Hematopoietic multipotent progenitor cell treated with erythropoietin and hydrocortisone succinate and interleukin-3 and kit ligand, for 17 days (in vitro differentiated cells): Measurements from ENCODE around the gene UCHL5.

ENCODE experiments used
- DNase-seq: peaks from one replicate; pipeline ENCODE4 v3.0.0-alpha.2; 2015; ENCODE audit warnings: low spot score

Gene UCHL5, protein sequence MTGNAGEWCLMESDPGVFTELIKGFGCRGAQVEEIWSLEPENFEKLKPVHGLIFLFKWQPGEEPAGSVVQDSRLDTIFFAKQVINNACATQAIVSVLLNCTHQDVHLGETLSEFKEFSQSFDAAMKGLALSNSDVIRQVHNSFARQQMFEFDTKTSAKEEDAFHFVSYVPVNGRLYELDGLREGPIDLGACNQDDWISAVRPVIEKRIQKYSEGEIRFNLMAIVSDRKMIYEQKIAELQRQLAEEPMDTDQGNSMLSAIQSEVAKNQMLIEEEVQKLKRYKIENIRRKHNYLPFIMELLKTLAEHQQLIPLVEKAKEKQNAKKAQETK

DNA sequence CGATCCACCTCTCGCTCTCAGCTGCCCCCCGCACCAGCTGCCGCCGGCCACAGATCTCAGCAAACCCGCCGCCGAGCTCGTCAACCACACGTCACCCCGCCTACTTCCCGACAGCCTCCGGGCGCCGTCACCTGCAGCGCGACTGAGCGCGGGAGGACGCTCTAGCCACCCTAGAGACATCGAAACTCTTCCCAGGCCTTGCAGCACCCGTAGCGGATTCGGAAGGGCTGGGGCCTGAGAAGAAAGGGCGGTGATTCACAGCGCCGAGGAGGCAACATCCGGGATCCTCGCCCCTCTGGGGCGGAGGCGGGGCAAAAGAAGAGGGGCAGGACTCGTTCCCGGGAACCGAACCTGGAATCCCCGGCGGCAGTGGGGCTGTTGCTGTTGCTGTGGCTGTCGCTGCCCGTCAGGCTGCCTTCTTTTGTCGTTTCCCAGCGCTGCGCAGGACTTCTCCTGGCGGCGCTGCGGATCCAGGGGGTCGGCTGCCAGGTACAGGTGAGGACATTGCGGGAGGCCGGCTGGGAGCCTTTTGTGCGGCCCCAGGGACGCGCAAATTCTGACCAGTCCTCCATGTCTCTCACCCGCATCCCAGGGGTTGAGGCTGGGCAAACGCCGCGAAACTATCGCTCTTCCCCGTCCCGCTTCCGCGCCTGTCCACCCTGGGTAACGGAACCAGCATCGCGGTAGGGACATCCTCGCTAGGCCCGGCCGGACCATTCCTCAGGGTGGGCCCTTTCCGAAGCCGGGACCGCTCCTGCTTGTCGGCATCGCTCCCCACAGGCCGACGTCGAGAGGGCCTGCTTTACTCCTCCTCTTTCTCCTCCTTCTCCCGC, at the start of gene UCHL5, which contains the start of gene RO60:
Gene UCHL5, minus strand, starts transcription at position 79 of the 833 bp plus-strand sequence. CDS start 100 bp downstream, outside the sequence.
Gene RO60, plus strand, starts transcription at position 331 of the 833 bp plus-strand sequence. CDS start 9,443 bp downstream, outside the sequence.
- peak; percentile 93 for DNase-seq

DNA sequence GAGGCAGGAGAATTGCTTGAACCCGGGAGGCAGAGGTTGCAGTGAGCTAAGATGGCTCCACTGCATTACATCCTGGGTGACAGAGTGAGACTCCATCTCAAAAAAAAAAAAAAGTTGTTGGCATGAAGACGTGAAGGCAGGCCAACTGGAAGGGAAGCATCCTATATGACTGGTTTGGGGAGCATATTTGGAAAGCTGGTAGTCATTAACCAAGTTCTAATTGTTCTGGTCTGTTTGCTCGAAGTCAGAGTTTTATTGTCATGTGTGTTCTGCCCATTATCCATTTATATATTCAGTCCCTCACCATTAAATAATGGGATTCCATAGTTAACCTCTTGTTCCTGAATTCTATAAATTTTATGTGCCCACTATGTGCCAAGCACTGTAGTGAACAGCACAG, 49.3 kb upstream of the UCHL5 start:
- no peak for DNase-seq

DNA sequence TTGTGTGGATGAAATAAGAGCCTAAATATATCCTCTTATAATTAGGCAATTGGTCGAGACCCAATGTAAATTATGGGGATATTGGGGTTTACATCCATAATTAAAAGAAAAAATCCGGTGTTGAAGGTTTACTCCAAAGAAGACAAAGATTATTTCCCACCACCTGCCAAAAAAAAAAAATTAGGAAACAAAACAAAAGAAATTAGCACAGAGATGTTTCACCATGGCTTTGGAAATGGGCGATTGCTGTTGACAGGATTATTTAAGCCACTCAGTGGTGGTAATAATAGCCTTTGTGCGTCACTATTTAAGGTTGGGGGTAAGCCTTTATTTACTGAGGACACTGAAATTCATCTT, 46.6 kb upstream of the UCHL5 start:
- DNase-seq = no peak

DNA sequence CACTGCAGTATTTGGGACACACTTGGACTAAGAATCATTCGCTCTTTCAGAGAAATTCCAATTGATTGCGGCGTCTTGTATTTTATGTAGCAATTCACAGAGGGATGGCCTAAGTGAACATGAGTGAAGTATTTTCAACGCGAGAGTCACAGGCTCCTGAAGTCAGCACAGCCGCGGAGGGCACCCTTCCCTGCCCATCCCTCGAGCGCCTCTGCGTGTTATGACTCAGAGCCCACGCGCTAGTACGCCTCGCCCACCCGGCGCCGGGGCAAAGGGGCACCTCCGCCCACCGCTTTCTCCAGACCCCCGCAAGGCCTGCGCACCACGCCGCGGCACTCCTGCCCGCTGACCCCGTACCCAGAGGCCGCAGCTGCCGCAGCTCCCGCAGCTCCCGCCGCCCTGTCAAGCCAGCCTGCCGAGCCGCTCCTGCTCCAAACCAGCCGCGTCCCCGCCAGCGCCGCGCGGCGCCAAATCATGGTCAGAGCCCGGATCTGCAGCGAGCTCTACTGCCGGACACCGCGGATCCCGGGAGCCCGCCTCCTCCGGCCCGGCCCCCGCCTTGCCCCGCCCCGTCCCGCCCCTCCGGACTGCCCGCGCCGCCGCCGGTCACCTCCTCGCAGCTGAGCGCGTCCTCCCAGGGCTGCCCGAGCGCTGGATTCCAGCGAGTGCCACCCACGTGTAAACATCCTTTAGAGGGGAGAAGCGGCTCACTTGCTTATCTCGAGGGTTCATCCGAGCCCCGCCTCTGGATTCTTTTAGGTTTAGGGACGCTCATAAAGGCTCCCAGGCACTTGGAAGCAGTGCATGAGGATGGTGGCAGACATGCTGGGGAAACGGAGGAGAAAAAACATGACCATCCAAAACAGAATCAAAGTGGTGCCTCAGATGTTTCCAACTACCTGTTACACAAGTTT, 46.0 kb upstream of the UCHL5 start, which contains the start of gene GLRX2:
Gene GLRX2, minus strand, starts transcription at position 508 of the 914 bp plus-strand sequence. Its CDS starts 32 bp downstream, at position 476.
- peak; percentile 85 for DNase-seq

DNA sequence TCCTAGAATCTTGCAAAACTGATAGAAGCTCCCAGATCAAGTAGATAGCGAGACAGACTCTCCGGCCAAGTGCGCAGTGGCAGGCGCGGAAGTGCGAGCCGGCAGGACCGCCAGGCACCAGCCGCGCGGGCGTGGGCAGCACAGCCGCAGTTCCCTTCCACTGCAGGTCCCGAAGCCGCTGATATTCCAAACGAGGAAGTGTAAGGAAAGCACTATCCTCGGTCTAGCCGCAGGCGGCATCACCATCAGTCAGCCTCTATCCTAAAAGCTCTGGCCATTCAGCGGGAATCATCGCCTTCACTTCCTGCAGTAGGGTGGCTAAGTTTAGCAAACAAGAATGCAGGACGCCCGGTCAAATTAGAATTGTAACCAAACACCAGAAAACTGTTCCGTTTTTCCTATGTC, 45.3 kb upstream of the UCHL5 start:
- peak; percentile 41 for DNase-seq

DNA sequence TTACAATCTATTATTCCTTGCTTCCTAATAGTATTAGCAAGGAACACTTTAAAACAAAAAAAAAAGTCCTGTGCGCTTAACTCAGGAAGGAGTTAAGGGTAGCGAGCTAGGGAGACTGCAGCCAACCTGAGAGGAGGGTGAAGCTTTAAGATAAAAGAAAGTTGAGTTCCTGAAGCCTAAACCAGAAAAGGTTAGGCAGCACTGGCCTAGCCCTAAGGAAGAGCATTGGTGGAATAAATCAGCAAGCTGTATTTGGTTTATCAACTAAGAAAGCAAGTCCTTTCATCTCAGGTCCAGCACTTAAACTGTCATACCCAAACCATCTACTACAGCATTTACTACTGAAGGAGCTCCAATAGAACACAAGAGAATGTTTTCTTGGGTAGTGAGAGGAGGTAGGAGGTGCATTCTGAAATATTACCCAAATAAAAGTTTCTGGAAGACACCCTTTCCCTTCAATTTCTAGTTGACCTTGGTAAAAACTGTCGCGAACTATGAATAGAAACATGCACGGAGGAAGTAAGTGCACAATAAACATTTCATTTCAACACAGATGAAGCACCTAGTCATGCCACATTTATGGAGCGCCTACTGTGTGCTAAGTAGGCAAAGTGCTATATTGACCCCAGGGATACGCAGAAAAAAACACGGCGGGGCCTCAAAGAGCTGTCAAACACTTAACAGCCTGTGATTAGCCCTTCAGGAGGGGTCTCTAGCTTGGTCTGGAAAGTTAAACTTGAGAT, 44.8 kb upstream of the UCHL5 start:
- DNase-seq = peak; percentile 12

DNA sequence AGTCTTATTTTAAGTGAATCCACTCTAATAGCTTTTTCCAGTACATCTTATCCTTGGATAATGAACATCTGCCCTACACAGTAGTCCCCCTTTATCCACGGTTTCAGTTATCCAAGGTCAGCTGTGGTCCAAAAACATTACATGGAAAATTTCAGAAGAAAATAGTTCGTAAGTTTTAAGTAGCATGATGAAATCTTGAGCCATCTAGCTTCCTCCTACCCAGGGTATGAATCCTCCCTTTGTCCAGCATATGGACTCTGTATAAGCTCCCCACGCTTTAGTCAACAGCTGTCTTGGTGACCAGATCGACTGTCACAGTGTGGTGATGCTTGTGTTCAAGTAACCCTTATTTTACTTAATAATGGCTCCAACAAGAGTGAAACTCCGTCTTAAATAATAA, 43.5 kb upstream of the UCHL5 start:
- DNase-seq = no peak

DNA sequence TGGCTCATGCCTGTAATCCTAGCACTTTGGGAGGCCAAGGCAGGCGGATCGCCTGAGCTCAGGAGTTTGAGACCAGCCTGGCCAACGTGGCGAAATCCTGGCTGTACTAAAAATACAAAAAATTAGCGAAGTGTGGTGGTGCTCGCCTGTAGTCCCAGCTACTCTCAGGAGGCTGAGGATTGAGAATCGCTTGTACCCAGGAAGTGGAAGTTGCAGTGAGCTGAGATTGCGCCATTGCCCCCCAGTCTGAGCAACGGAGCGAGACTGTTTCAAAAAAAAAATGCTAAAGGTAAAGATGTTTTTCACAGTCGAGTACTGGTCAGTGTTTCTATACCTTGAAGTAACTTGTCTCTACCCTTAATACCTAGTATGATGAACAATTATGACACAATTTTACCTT, 35.0 kb upstream of the UCHL5 start:
- no peak for DNase-seq

DNA sequence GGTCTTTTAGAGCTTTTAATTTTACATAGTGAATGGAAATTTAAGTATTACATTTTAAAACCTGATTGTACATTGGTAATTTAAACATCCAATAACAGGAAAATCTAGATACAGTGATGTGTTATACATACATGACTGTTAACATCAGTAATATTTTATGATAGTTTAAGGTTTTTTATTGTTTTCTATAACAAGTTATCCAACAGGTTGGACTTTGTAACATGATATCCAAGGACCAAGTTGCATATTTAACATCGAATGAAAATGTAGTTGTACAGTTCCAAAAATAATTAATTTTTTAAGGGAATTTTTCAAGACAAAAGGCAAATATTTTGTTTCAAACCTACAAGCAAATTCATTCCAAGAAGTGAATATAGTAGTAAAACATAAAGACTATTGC, 31.7 kb upstream of the UCHL5 start:
- DNase-seq = no peak

DNA sequence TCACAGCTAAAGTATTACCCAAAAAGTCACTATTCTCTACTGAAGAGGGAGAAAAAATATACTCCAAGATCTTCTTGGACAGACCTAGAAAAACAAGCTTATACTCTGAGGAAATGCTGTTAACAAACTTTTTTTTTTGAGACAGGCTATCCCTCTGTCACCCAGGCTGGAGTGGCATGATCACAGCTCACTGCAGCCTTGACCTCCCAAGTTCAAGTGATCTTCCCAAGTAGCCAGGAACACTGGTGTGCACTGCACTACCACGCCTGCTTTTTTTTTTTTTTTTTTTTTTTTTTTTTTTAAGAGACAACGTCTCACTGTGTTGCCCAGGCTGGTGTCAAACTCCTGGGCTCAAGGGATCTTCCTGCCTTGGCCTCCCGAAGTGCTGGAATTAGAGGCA, 28.7 kb upstream of the UCHL5 start:
- no peak for DNase-seq

DNA sequence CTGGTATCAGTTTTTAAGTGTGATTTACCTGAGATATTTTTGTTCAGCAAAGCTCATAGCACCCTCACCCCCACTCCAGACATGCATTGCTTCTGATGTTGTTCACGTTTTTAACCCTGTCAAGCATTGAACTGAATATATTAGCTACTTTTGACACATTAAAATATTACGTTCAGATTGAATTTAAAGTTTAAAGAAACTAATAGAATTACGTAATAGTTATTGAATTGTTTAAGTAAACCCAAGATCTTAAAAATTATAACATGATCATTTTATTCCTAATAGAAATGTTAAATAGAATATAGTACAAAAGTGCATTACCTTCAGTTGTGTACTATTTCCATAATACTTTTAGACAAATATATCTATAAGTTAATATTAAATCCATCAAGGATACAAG, 27.2 kb upstream of the UCHL5 start:
- no peak for DNase-seq

DNA sequence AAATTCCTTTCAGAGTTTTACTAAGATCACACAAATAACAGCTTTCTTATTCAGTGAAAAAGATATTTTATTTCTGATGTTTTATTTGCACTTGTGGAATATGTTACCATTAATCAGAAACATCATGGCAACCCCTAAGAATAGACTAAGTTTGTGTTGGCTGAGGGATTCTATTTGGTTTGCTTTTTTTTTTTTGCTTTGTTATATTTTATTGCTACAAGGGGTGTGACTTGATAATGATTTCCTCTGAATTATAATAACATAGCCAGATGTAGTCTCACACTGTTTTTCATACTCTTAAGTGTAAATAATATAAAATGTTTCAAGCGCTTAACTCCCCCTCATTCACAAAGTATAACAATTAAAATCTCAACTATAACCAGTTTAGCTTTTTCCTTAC, 26.1 kb upstream of the UCHL5 start:
- no peak for DNase-seq

DNA sequence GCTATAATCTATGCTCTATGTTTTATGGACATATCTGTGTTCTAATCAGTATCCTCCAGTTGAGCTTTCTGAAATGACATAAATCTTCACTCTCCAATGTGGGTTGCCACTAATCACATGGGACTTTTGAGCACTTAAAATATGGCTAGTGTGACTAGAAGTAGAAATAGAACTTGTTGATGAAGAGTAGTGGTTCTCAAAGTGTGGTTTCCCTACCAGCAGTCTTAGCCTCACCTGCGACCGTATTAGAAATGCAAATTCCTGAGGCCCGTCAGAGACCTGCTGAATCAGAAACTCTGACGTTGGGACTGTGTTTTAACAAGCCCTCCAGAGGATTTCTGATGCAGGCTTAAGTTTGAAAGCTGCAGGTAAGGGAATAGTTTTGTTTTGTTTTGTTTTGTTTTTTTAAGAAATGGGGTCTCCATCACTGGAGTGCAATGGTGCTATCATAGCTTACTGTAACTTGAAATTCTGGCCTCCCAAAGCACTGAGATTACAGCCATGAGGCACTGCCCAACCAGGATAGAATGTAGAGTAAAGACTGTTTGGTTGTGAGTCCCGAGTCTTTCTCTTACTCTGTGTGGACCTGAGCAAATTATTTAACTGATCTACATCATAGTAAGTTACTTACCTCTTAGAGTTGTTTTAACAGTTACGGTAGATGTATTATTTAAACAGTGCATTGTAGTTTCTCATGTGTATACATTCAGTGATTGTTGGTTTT, 24.4 kb upstream of the UCHL5 start:
- no peak for DNase-seq

DNA sequence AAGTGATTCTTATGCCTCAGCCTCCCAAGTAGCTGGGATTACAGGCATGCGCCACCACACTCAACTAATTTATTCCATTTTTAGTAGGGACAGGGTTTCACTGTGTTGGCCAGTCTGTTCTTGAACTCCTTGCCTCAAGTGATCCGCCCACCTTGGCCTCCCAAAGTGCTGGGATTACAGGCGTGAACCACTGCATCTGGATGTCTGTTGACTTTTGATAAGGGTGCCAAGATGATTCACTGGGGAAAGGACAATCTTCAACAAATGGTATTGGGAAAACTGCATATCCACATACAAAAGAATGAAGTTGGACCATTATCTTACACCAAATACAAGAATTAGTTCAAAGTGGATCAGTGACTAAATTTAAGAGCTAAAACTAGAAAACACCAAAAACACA, 20.0 kb upstream of the UCHL5 start:
- peak; percentile 16 for DNase-seq

DNA sequence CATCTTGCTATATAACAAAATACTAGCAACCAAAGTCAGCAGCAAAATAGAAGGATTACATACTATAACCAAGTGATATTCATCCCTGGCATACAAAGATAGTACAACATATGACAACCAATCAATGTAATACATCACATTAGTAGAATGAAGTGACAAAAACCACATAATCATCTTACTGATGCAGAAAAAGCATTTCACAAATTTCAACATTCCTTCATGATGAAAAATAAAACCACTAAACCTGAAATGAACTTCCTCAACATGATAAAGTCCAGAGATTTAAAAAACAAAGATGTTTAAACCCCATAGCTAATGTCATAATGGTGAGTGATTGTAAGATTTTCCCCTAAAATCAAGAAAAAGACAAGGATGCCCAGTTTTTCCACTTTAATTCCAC, 18.8 kb upstream of the UCHL5 start:
- no peak for DNase-seq

DNA sequence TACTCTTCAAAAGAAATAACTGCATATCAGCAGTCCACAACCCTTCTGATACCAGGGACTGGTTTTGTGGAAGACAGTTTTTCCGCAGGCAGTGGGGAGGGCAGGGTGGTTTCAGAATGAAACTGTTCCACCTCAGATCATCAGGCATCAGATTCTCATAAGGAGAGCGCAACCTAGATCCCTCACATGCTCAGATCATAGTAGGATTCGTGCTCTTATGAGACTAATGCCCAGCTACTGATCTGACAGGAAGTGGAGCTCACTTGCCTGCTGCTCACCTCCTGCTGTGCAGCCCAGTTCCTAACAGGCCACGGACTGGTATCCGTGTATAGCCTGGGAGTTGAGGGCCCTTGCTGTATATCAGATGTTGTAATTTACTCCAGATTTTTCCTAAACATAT, 11.8 kb upstream of the UCHL5 start:
- DNase-seq = peak; percentile 40

DNA sequence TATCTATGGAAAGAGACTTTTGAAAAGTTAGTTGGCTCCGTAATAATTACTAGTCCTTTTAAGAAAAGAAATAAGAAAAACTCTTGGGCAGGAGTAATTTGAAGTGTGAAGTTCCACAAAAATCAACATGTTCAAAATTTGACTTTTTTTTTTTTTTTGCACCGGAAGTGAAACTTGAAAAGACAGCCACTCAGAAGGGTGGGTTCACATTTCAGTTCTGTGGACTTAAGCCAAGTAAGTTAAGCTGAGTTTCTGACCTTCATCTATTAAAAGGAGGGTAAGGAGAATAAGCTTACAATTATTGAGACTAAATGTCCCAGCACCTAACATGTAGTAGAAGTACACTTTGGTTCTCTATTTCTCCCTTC, 11.2 kb upstream of the UCHL5 start:
- no peak for DNase-seq

DNA sequence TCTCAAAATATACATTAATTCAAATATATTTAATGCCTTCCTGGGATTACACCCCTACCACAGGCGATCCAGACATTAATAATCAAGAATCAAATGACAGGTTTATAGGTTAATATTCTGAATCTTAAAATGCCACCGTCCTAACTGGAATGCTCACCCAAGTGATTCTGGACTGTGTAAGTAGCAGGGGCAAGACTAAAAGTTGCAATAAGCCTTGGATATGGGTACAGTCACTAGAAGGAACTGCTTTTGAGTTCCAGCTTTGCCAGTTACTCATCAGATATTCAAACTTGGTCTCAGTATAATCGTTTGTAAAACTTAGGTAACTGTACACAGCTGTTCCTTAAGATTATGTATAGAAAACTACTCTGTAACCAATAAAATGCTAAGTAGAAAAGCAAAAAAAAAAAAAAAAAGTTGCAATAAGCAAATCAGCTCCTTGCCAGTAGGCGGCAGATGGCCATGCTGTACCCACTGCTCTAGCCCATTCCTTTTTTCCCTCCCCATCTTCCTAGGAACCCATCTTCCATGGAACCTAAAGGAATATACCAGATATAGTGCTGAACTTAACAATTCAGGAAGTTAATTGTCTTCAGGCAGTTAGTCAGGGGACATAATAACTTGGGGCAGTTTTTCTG, 10.7 kb upstream of the UCHL5 start:
- peak; percentile 71 for DNase-seq

DNA sequence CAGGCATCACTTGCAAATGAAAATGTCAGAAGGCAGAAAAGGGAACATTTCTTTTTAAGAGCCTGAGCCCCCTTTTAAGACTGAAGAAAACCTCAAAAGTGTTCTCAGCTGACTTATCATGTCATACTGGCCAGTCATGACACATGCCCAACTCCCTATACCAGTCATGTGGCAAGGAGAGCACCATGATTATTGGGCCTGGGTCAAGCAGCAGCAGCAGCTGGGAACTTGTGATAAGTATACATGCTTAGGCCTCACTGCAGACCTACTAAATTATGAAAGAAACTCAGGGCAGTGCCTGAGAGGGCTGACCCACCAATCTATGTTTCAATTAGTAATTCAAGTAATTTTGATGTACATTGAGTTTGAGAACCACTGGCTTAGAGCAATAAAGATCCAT, 8.9 kb upstream of the UCHL5 start:
- peak; percentile 88 for DNase-seq

DNA sequence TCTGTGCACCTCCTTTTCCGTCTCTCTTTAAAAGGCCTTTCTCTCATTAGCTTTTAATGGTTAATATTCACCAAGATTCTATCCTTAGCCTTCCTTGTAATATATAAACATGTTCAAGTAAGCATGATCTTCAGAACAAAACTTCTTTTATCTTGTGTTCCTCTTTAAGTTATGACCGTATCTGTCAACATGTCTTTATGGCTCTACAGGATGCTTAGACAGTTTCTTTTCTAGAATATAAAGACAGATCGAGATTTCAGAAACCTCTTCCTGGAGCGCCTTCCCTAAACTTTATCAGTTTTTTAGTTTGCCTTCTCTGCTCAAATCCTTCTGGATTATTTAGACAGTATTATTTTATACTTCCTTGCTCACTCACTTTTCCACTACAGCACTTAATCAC, 7.4 kb upstream of the UCHL5 start:
- DNase-seq = peak; percentile 40
